Endometrium (tissue), 2 donors: ENCODE measurements around the gene GPC5.
"Not testable (repeated sequence)": the region's sequence is repeated elsewhere in the genome, so short reads cannot be mapped to it uniquely, and the experiment has no call there.

Source experiments
- FAIRE-seq: peaks from 2 replicates; lab custom pipeline; 2012; peaks lifted over from hg19 to GRCh38; lab: Jason Lieb, UNC
- donor health status: control.
- donor health status: control.

Gene GPC5

DNA sequence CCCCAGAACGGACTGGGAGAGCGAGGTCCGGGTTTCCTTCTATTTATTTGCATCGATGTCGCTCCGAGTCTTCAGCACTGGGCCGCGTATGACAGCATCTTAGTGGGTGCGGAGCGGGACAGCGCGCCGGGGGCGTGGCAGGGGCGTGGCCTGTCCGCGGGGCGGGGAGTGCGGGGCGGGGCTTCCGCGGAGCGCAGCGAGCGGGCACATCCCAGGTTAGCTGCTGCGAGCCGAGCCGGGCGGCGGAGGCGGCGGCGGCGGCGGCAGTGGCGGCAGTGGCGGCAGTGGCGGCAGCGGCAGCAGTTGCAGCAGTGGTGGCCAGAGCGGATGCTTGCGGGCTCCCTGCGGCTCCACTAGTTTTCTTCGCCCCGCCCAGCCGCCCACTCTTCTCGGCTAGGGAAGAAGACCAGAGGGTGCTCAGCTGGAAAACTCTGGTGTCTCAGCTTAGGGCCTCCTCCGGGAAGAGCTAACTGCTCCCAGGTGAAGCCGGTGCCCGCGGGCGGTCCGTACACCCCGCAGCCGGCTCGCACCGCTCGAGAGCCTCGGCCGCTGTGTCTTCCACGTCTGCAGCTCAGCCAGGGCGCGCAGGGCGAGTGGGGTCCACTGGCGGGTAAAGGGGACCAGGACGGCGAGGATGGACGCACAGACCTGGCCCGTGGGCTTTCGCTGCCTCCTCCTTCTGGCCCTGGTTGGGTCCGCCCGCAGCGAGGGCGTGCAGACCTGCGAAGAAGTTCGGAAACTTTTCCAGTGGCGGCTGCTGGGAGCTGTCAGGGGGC is at the start of gene GPC5:
Gene GPC5, plus strand, starts transcription at position 209 of the 776 bp plus-strand sequence.
- no peak for FAIRE-seq

DNA sequence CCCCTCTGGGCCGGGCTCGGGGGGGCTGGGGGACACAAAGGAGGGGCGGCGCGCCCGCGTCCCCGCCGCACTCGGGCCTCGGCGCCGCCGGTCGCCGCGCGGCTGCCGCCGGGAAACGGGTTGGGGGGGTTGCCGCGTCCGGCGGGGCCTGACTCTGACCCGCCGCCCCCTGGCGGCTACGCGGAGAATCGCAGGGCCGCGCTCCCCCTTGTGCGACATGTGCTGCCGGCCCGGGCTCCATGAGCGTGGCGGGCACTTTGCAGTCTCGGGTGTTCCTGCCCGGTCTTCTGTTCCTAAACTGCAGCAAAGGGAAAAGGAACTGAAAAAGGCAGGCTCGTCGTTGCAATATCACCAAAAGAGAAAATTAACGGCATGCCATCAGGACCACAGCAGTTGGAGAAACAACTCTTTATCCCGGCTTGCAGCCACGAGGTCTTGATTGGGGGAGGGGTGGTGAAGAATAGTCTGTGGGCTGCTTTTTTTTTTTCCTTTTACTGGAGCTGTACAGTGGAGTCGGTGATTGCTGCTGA is 49.5 kb upstream of the GPC5 start:
- no peak for FAIRE-seq

DNA sequence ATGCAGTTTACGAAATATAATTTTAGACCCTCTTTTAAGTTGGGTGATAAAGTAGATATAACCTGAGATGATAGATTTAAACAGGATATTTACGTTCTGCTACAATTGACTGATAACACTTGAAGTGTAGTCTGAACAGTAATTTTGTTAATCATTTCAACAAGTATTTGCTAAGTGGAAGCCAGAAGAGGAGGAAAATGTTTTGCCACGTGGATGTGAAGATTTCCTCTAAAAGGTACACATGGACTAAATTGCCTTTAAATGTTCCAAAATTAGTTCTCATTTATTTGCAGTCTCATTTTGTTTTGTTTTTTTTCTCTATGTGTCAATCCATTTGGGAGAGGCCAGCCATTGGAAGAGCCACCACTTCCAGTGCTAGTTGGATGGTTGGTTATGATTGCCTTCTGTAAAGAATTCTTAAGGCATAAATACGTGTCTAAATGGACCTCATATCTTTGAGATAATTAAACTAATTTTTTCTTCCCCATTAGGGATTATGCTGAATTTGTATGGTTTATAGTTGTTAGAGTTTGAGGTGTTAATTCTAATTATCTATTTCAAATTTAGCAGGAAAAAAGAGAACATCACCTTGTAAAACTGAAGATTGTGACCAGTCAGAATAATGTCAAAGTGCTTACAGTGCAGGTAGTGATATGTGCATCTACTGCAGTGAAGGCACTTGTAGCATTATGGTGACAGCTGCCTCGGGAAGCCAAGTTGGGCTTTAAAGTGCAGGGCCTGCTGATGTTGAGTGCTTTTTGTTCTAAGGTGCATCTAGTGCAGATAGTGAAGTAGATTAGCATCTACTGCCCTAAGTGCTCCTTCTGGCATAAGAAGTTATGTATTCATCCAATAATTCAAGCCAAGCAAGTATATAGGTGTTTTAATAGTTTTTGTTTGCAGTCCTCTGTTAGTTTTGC is 48.2 kb upstream of the GPC5 start:
- FAIRE-seq = no peak

DNA sequence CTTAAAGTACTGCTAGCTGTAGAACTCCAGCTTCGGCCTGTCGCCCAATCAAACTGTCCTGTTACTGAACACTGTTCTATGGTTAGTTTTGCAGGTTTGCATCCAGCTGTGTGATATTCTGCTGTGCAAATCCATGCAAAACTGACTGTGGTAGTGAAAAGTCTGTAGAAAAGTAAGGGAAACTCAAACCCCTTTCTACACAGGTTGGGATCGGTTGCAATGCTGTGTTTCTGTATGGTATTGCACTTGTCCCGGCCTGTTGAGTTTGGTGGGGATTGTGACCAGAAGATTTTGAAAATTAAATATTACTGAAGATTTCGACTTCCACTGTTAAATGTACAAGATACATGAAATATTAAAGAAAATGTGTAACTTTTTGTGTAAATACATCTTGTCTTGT is 47.3 kb upstream of the GPC5 start:
- no peak for FAIRE-seq

DNA sequence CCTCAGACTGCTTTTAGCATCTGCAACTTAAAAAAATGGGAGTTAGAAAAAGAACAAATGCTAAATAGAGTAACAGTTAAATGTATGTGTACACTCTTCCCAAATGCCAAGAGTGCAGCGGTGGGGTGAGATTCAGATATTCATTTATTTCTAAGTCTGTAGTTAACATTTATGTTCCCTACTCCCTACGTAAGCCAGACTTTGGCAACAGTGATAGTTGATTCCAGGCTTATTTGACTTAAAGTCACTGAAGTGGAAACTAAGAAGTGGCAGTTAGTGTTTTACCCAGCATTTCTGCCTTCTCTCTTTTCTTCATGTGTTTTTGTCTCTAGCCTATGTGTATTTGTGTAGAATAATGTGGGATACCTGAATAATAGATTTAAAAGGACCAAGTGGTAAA is 46.4 kb upstream of the GPC5 start:
- no peak for FAIRE-seq

DNA sequence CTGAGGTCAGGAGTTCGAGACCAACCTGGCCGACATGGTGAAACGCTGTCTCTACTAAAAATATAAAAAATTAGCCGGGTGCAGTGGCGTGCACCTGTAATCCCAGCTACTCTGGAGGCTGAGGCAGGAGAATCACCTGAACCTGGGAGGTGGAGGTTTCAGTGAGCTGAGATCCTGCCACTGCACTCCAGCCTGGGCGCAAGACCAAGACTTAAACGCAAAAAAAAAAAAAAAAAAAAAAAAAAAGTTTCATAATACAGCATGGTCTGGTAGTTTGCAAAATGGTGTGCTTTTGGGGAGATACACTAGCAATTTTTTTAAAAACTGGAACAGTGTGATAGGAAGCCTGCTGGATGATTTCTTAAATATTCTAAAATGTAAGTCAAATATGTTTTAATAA is 45.5 kb upstream of the GPC5 start:
- not testable (repeated sequence) for FAIRE-seq

DNA sequence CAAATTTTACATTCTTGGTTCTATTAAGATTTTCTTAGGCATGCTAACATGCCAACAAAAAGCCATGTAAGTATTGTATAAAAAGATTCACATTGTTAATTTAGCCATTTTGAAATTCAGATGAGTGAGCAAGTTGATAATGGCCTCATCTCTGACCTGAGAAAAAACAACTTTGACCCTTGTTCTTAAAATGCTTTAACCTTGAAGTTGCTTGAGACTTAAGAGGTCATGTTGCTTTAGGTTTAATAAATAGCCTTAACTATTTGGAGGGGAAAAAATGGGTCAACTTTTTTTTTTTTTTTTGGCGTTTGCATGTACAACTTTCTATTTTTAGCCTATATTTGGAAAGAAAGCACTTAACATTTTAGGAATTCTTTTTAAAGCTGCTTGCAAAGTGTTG is 44.9 kb upstream of the GPC5 start:
- FAIRE-seq = no peak

DNA sequence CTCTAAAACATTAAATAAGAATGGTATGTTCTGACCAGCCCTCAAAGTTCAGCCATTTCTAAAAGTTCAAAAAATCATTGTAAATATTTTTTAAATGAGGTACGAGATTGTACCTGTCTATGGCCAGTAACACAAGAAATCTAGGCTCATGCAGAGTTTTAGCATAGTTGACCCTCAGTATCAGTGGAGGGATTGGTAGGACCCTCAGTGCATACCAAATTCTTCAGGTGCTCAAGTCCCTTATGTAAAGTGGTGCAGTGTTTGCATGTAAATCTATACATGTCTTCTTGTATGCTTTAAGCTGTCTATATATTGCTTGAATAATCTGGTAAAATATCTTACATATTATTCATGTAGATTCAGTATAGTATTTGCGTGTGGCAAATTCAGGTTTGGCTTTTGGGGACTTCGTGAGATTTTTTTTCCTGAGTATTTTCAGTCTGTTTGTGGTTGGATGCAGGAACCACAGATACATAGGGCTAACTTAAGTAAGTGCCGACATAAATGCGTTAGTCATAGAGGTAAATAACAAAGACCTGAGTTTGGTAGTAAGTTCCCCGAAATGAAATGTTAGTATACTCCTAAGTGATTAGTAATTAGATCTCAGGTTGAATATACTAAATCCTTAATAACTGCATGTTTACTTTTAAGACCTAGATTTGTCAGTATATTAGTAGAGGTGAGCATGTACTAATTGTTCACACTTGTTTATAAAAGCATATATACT is 43.2 kb upstream of the GPC5 start:
- FAIRE-seq = no peak

DNA sequence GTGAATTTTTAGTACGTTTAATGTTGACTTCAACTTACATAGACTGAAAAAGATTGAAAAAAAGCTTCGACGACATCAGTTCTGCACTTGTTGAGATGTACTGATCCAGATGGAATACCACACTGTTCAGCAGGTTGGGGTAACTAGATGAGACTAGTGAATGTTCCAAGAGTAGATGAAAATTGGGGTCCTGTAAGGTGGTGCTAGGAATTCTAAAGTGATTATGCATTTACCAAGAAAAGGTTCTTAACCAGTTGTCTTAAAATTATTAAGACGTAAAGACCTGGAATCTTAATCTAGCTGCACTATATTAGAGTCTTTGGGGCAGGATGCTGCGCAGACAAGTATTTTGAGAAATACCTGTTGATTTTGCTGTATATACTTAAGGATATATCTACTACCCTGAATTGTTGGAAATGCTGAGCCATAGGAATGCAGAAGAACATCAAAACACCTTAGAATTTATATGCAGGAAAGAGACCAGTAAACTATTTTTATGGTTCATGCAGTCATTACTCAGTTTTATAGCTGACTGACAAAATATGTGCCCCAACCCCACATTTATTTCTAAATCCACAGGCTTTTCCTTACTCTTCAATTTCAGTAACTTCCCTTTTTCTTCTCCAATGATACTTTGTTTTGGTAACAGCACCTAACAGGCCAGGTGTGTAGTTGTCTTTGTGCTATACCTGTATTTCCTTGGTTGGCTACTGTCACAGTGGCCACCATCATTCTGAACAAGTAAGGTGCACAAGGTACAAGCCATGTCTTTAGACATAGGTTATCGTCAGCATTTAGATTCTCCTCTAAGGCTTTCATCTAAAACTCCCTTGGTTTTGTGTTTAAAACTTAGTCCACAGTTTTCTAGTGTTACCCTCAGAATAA is 42.4 kb upstream of the GPC5 start:
- no peak for FAIRE-seq

DNA sequence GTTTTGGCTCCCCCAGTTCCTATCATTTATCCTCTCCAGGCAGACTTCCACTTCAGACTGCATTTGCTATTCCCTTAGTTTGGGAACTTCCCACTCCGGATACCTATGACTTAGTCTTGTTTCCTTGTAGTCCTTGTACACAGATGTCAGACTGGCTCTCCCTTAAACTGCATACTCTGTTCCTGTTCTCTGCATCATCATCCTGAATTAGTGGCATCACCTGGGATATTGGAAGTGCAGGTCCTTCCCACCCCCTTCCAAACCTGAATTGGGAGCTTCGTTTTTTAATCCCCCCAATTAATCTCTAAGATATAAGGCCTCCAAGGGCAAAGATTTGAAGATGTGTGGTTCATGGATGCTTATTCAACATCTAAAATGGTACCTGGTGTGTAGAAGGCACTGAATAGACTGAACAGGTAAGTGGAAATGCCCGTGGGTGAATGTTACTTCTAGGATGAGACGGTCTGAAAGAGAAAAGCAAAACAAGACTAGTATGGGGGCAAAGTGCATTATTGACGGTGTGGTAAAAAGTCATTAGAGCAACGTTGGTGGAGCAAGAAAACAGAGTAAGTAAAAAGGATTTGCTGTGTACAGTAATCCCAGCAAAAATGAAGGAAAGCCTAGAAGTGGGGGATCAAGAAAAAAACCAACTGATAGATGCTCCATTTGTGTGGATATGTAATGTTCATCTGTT is 41.4 kb upstream of the GPC5 start:
- no peak for FAIRE-seq

DNA sequence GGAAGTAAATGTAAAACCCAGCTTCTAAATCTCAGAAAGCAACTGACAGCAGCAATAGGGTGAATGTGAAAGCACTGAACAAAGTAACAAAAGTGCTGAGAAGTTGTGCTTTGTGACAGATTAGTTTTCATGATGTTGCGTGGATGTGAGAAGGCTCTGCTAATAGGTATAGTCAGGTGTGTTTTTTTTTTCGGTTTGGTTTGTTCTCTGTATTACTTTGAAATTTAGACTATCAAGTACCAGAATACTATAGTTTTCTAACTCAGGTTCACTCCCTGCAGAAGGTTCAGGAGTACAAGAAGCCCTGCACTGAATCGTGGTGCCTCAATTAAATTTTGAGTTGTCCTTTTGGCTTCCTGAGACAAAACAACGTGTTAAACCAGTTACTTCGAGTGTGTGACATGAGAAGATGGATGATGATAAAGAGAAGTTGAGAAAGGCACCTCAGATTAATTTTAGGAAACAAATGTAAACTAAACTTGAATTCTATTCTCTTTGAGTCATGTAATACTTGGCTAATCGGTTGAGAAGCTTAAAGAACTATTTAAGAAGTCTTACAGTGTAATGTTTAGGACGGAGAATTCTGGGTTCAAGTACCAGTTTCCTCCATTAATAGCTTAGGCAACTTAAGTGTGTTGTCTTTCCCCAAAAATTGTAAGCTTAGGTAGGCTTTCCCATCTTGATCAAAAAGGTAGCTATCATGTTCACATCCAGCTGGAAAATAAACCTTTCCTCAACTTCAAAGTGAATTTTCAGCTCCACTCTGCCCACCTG is 40.6 kb upstream of the GPC5 start:
- no peak for FAIRE-seq

DNA sequence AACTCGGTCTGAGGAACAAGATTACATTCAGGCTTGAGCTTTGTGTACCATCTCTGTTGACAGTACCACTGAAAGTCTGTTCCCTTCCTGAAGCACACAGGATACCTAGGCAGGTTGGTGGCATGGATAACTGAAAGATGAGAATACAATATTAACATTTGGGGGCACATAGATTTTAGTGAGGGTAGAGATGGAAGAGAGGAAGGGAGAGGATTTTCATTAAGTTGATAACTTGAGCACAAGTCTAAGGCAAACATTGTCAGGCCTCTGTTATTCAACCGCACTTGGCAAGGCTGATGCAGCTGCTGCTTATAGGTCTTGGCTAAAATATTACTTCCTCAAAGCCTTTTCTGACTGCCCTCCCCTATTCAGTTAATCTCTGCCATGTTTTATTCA is 40.0 kb upstream of the GPC5 start:
- no peak for FAIRE-seq

DNA sequence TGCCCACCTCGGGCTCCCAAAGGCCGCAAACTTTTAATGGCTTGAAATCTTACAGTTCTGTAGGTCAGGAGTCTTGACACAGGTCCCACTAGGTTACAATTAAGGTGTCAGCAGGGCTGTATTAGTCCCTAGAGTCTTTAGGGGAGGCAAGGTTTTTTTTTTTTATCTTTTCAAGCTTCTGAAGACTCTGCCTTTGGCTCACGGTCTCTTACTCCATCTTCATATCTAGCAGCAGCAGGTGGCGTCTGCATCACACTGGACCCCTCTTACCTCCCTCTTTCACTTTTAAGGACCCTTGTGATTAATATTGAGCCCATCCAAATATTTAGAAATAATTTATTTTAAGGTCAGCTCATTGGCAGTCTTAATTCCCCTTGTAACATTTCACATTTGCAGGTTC is 39.3 kb upstream of the GPC5 start:
- FAIRE-seq = no peak

DNA sequence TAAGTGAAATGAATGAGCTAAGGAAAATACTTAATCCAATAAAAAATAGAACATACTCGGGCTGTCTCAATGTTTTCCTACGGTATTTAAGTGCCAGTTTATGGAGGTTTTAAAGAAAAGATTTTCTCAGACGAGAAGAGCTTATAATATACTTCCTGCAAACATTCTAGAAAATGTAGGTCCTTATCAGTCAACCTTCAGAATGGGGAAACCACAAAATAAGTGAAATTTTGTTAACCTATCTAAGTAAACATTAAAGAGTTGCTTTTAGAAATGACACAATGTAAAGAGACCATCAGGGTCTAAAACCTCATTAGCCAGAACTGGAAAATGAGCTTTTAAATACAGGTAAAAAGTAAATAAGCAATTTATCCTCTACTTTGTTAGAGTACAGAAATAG is 38.8 kb upstream of the GPC5 start:
- FAIRE-seq = no peak

DNA sequence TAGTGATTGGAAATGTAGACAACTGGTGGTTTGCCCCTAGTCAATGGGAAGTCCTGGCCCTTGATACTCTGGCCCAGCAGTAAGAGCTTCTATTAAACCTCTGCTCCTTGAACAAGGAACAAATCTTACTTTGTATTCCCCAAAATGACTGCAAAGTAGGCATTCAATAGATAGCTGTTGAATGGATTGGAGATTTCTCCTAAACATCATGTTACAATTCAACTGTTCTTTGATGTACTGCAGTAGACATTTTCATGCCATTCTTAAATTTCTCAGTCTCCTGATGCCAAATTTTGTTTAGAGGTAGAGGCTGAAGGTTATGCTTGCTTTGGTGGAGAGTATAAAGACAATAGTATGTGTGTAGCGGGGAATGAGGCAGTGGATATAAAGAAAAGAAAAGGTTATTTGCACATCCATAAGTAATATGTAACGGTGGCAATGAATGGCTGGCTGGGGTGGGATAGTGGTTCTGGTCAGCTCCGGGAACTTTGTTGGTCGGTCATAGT is 38.1 kb upstream of the GPC5 start:
- no peak for FAIRE-seq

DNA sequence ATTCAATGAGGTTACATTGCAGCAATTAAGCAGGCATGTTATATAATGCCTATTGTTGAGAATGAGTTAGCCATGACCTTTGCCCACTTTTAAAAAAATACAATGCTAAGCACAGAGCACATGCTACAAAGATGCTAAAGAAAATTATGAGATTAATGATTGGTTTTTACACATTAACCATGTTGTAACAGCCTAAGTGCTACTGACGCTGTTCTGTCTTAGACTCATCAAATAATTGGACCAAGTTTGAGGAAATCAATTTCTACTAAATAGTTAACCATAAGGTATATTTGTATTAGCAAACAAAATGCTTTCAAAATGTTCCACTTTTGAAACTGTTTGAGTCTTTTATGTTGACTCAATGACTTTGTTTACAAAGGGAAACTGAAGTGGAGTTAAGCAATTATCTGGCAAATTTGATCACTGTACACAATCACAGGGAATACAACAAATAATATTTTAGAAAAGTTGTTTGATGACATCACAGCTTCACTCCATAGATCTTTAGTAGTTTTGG is 36.6 kb upstream of the GPC5 start:
- FAIRE-seq = no peak

DNA sequence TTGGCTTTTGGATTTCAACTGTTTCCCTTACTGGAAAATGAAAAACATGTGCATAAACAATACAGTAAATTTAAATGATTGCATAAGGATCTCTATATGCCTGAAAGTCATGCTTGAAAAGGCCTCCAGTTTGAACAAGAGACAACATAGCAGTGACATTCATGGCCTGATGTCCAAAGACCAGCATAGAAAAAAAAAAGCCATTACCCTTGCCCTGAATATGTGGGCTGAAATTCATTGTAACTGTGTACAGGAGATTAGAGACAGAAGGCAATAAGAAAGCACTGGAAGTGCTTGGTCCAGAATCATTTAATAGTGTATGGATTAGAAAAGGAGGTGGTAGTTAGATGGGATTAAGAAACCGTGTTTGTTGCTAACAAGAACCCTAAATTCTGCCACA is 35.5 kb upstream of the GPC5 start:
- no peak for FAIRE-seq

DNA sequence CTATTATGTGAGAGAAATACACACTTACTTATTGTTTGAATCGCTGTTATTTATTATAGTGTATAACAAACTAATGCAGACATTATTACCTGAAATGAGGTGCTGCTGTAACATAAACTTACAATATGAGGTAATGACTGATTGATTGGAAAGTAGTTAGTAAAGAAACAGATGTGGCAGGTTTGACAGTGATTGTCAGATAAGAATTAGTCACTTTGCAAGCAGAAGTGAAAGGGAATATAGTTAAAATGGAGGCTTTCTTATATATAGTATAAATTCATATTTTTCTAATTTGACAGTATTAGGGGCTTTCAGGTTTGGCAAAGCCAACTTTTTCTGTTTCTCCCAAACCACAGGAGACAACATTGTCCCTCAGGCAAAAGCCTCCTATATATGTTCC is 30.3 kb upstream of the GPC5 start:
- no peak for FAIRE-seq

DNA sequence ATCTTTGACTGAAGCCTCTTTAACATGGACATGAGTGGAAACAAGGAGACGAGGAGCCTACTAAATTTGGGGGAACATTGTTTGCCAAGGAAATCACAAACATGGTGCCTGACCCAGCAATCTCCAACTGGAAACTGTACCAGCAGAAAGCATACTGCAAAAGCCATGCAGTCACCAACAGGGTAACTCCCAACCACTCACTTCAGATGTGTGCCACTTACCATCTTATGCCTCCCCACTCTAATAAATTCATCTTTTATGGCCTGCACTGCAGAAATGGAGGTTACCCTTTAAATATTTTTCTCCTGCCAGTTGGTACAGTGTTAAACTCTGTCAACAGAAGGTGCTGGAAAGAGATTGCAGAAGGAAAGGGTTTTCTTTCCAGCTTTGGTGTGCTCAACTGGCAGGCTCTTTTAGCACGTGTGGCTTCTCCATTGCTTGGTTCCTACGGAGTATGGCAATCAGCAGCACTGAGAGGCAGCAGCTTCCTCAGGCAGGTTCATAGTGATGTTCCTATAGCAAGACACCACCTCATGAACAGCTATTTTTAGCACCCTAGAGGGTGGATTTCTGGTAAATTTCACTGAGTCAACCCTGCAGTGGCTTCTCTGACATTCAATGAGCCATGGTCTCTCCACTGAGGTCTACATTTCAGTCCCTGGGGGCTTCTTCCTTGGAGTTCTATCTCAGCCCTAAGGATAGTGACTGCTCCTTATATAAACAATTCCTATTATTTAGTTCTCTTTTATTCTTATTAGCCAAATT is 29.6 kb upstream of the GPC5 start:
- FAIRE-seq = no peak
